Stimulated activated CD4-positive, alpha-beta T cell treated with anti-CD3 and anti-CD28 coated beads, Interleukin-15, amount 100 ng/mL, for 48 hours (primary cell): ENCODE results near the gene ABCB6.

Experiments
- DNase-seq, 2 donors: peaks; one replicate each; pipeline ENCODE4 v3.0.0-alpha.2; 2020; ENCODE audit warnings: low read depth in 2 of 2

The ABCB6 gene

GRCh38 chr2:219168932-219169331 lies 49.8 kb downstream of the ABCB6 start:
- no peak for DNase-seq

GRCh38 chr2:219168526-219168925 lies 50.2 kb downstream of the ABCB6 start:
- no peak for DNase-seq

GRCh38 chr2:219167997-219168396 lies 50.8 kb downstream of the ABCB6 start:
- no peak for DNase-seq

GRCh38 chr2:219165058-219165911 lies 53.5 kb downstream of the ABCB6 start:
- DNase-seq: no peak

- no peak for DNase-seq
Measured at GRCh38 chr2:219163156-219163555, 55.6 kb downstream of the ABCB6 start.

- no peak for DNase-seq
Measured at GRCh38 chr2:219161097-219161496, 57.7 kb downstream of the ABCB6 start.

- peak; percentile 91 to 94 for DNase-seq
Measured at GRCh38 chr2:219160186-219161017, 58.4 kb downstream of the ABCB6 start, which contains the start of gene NHEJ1. NHEJ1 (minus strand) TSS chr2:219160815; CDS start chr2:219158362, 2,453 bp downstream.
